SU-DHL-6 (cell line): ENCODE results near the gene CHTF8.

Experiments used
- CTCF ChIP-seq: fragments of 200-600 bp; sonication (generic); IDR thresholded peaks from one replicate; pipeline ENCODE4 v1.5.1; 2017; ENCODE audit warnings: antibody characterized with exemption, mild to moderate bottlenecking, low read length, moderate library complexity; ENCODE audit not compliant: insufficient read depth, poor library complexity, severe bottlenecking
- EZH2phosphoT487 ChIP-seq: fragments of 200-600 bp; sonication (generic), shearing (Covaris generic); conservative IDR thresholded peaks from 2 replicates; pipeline ENCODE4 v1.6.1; 2018; ENCODE audit warnings: mild to moderate bottlenecking, antibody characterized with exemption, low read length, moderate library complexity, mixed read lengths

GRCh38 chr16:69072640-69072974 lies 59.8 kb downstream of the CHTF8 start:
- TF ChIP-seq CTCF, result no peak
- no peak for TF ChIP-seq EZH2phosphoT487
